ENCODE measurements around the gene HNRNPM. TPM values are rescaled to one million over a fixed set of nuclear protein-coding genes. Genes with fewer than 3 reads are reported as not detected.

The HNRNPM gene
- total RNA-seq, 3 donors from 2014 or later: 84.8 to 153 (median 116) TPM

GRCh38 chr19:8462571-8462970, 17.8 kb downstream of the HNRNPM start:
- Histone ChIP-seq H3K36me3 (peaks cover 5% of the 10 kb centered on the region), H3K9me3 (no peaks in the 10 kb centered on the region), H3K4me3 (no peak overlapping the region), H3K4me1 (peaks cover 0 to 29% of the 10 kb centered on the region in 2 donors), H3K27ac (no peak overlapping the region), H3K27me3 (no peaks in the 10 kb centered on the region)
- intact Hi-C loops (cut with DNase I; ENCODE audit: low total_unique reads): no loop called here
- no peak for TF ChIP-seq POLR2AphosphoS5 (IDR thresholded peaks at IDR 0.05)
- TF ChIP-seq POLR2A (IDR thresholded peaks at IDR 0.05): no peak
- no peak for TF ChIP-seq CTCF (IDR thresholded peaks at IDR 0.05)
- no peak for DNase-seq (ENCODE audit: low spot score in 2 of 2)

GRCh38 chr19:8463365-8463764, 18.6 kb downstream of the HNRNPM start:
- intact Hi-C loops (cut with DNase I; ENCODE audit: low total_unique reads): no loop called here
- Histone ChIP-seq H3K4me1 (peaks cover 0 to 24% of the 10 kb centered on the region in 2 donors), H3K36me3 (peaks cover 5% of the 10 kb centered on the region)

GRCh38 chr19:8466018-8466417, 21.2 kb downstream of the HNRNPM start:
- TF ChIP-seq POLR2AphosphoS5 (IDR thresholded peaks at IDR 0.05) (no peak), CTCF (IDR thresholded peaks at IDR 0.05) (no peak), POLR2A (IDR thresholded peaks at IDR 0.05) (no peak)
- Histone ChIP-seq H3K4me3 (no peak overlapping the region), H3K9me3 (no peaks in the 10 kb centered on the region), H3K36me3 (peaks cover 14% of the 10 kb centered on the region), H3K4me1 (no peaks in the 10 kb centered on the region), H3K27ac (no peak overlapping the region), H3K27me3 (no peaks in the 10 kb centered on the region)
- DNase-seq (ENCODE audit: low spot score in 2 of 2): no peak
- intact Hi-C loops (cut with DNase I; ENCODE audit: low total_unique reads): no loop called here

More at GRCh38 chr19:8463365-8463764, 18.6 kb downstream of the HNRNPM start:
- Histone ChIP-seq H3K9me3 (no peaks in the 10 kb centered on the region), H3K27ac (no peak overlapping the region), H3K4me3 (no peak overlapping the region), H3K27me3 (no peaks in the 10 kb centered on the region)
- no peak for TF ChIP-seq POLR2AphosphoS5 (IDR thresholded peaks at IDR 0.05)
- no peak for DNase-seq (ENCODE audit: low spot score in 2 of 2)

GRCh38 chr19:8468124-8468523, 23.3 kb downstream of the HNRNPM start:
- intact Hi-C loops (cut with DNase I; ENCODE audit: low total_unique reads): no loop called here
- Histone ChIP-seq H3K9me3 (no peaks in the 10 kb centered on the region), H3K4me1 (no peaks in the 10 kb centered on the region), H3K27ac (no peak overlapping the region), H3K4me3 (no peak overlapping the region), H3K27me3 (no peaks in the 10 kb centered on the region), H3K36me3 (peaks cover 14% of the 10 kb centered on the region)
- TF ChIP-seq POLR2AphosphoS5 (IDR thresholded peaks at IDR 0.05) (no peak), POLR2A (IDR thresholded peaks at IDR 0.05) (no peak), CTCF (IDR thresholded peaks at IDR 0.05) (no peak)
- no peak for DNase-seq (ENCODE audit: low spot score in 2 of 2)

- Histone ChIP-seq H3K4me3 (no peak overlapping the region), H3K9me3 (no peaks in the 10 kb centered on the region), H3K27ac (no peak overlapping the region), H3K36me3 (peaks cover 14% of the 10 kb centered on the region), H3K4me1 (no peaks in the 10 kb centered on the region), H3K27me3 (no peaks in the 10 kb centered on the region)
- TF ChIP-seq CTCF (IDR thresholded peaks at IDR 0.05): no peak
- TF ChIP-seq POLR2AphosphoS5 (IDR thresholded peaks at IDR 0.05): no peak
- no peak for TF ChIP-seq POLR2A (IDR thresholded peaks at IDR 0.05)
- intact Hi-C loops (cut with DNase I; ENCODE audit: low total_unique reads): no loop called here
- DNase-seq (ENCODE audit: low spot score in 2 of 2): no peak
Observed at GRCh38 chr19:8468761-8469373, 24.1 kb downstream of the HNRNPM start.
